ENCODE data around the gene IFNL1. TPM values are rescaled to one million over a fixed set of nuclear protein-coding genes. Genes with fewer than 3 reads are reported as not detected.

Gene IFNL1
- total RNA-seq, 1 donor from 2014 or later, result not detected

GRCh38 chr19:39251846-39252245 is 44.4 kb upstream of the IFNL1 start:
- Mint-ChIP-seq H3K27me3 (ENCODE audit: low read depth) (peaks cover 62% of the 10 kb centered on the region), H3K4me3 (ENCODE audit: unreplicated experiment) (no peak overlapping the region), H3K36me3 (ENCODE audit: low read depth) (peaks cover 2% of the 10 kb centered on the region), H3K27ac (ENCODE audit: unreplicated experiment) (no peak overlapping the region), H3K4me1 (ENCODE audit: low read depth) (peaks cover 2% of the 10 kb centered on the region), H3K9me3 (ENCODE audit: low read depth) (peaks cover 3% of the 10 kb centered on the region)
- TF ChIP-seq CTCF (IDR thresholded peaks at IDR 0.05), result no peak
- no peak for DNase-seq (ENCODE audit: low spot score)

- peaks cover 2% of the 10 kb centered on the region for H3K36me3 Mint-ChIP-seq (ENCODE audit: low read depth)
- H3K27ac Mint-ChIP-seq (ENCODE audit: unreplicated experiment), result no peak overlapping the region
- H3K4me1 Mint-ChIP-seq (ENCODE audit: low read depth), result no peaks in the 10 kb centered on the region
- peaks cover 58% of the 10 kb centered on the region for H3K27me3 Mint-ChIP-seq (ENCODE audit: low read depth)
- no peak for DNase-seq (ENCODE audit: low spot score)
- TF ChIP-seq CTCF (IDR thresholded peaks at IDR 0.05), result no peak
- H3K9me3 Mint-ChIP-seq (ENCODE audit: low read depth), result peaks cover 9% of the 10 kb centered on the region
- no peak overlapping the region for H3K4me3 Mint-ChIP-seq (ENCODE audit: unreplicated experiment)
These were observed 43.7 kb upstream of the IFNL1 start for GRCh38 chr19:39252458-39252857.

GRCh38 chr19:39253374-39254149 is 42.6 kb upstream of the IFNL1 start:
- H3K9me3 Mint-ChIP-seq (ENCODE audit: low read depth), result peaks cover 9% of the 10 kb centered on the region
- no peak for TF ChIP-seq CTCF (IDR thresholded peaks at IDR 0.05)
- no peak overlapping the region for H3K27ac Mint-ChIP-seq (ENCODE audit: unreplicated experiment)
- no peak for DNase-seq (ENCODE audit: low spot score)
- no peak overlapping the region for H3K4me3 Mint-ChIP-seq (ENCODE audit: unreplicated experiment)
- no peaks in the 10 kb centered on the region for H3K4me1 Mint-ChIP-seq (ENCODE audit: low read depth)
- peaks cover 2% of the 10 kb centered on the region for H3K36me3 Mint-ChIP-seq (ENCODE audit: low read depth)
- peaks cover 64% of the 10 kb centered on the region for H3K27me3 Mint-ChIP-seq (ENCODE audit: low read depth)

GRCh38 chr19:39254531-39255345 is 41.5 kb upstream of the IFNL1 start:
- Mint-ChIP-seq H3K27me3 (ENCODE audit: low read depth) (peaks cover 55% of the 10 kb centered on the region), H3K4me1 (ENCODE audit: low read depth) (no peaks in the 10 kb centered on the region), H3K36me3 (ENCODE audit: low read depth) (peaks cover 2% of the 10 kb centered on the region), H3K27ac (ENCODE audit: unreplicated experiment) (no peak overlapping the region), H3K4me3 (ENCODE audit: unreplicated experiment) (no peak overlapping the region), H3K9me3 (ENCODE audit: low read depth) (peaks cover 9% of the 10 kb centered on the region)
- no peak for TF ChIP-seq CTCF (IDR thresholded peaks at IDR 0.05)
- no peak for DNase-seq (ENCODE audit: low spot score)

GRCh38 chr19:39257227-39257626 is 39.0 kb upstream of the IFNL1 start:
- no peak for DNase-seq (ENCODE audit: low spot score)
- Mint-ChIP-seq H3K9me3 (ENCODE audit: low read depth) (peaks cover 9% of the 10 kb centered on the region), H3K27ac (ENCODE audit: unreplicated experiment) (no peak overlapping the region), H3K4me1 (ENCODE audit: low read depth) (no peaks in the 10 kb centered on the region), H3K27me3 (ENCODE audit: low read depth) (peaks cover 46% of the 10 kb centered on the region), H3K36me3 (ENCODE audit: low read depth) (peaks cover 2% of the 10 kb centered on the region), H3K4me3 (ENCODE audit: unreplicated experiment) (no peak overlapping the region)
- TF ChIP-seq CTCF (IDR thresholded peaks at IDR 0.05), result no peak

All from chondrocyte (in vitro differentiated cells).